ENCODE data around the gene TFF3.

TFF3 gene

GRCh38 chr21:42346866-42347600 lies 31.8 kb upstream of the TFF3 start:
- no peak for DNase-seq (ENCODE audit: low read depth)

DNA sequence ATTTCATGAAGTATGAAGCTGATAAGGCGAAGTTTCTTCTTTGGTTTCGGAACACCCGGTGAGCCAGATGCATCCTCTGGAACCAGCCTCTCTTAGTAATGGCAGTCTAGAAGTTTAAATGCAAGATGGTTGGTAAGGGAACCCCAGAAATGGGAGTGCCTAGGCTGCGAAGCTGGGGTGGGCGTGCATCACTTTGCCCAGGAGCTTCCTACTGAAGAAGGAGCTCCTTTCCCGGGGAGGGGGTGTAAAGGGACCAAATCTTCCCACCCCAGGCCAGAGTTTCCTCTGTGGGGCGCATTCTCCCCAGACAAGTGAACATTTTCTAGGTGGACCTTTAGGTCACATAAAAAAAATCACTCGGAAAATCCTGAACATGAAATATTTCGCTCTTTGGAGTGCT lies 31.2 kb upstream of the TFF3 start:
- no peak for DNase-seq (ENCODE audit: low read depth)

DNA sequence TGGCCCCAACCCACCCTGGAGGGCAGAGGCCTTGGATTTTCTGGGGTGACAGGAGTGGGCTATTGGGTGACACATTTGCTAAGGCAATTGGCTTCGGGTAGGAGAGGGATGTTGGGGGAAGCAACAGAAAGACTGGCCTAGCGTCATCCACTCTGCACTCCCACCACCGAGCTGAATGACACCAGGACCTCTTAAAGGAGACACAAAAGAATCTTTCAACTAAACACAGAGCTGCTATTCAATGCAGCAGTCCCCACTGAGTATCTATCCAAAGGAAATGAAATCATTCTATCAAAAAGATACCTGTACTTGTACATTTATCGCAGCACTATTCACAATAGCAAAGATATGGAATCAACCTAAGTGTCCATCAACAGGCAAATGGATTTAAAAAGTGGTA lies 29.4 kb upstream of the TFF3 start:
- no peak for DNase-seq (ENCODE audit: low read depth)

- no peak for DNase-seq (ENCODE audit: low read depth)
Observed at GRCh38 chr21:42343963-42344510, 28.8 kb upstream of the TFF3 start.

- DNase-seq (ENCODE audit: low read depth), result no peak
Observed at GRCh38 chr21:42343556-42343955, 28.3 kb upstream of the TFF3 start.

- no peak for DNase-seq (ENCODE audit: low read depth)
Observed at GRCh38 chr21:42343101-42343500, 27.9 kb upstream of the TFF3 start.

GRCh38 chr21:42341776-42342542 lies 26.8 kb upstream of the TFF3 start:
- no peak for DNase-seq (ENCODE audit: low read depth)

DNA sequence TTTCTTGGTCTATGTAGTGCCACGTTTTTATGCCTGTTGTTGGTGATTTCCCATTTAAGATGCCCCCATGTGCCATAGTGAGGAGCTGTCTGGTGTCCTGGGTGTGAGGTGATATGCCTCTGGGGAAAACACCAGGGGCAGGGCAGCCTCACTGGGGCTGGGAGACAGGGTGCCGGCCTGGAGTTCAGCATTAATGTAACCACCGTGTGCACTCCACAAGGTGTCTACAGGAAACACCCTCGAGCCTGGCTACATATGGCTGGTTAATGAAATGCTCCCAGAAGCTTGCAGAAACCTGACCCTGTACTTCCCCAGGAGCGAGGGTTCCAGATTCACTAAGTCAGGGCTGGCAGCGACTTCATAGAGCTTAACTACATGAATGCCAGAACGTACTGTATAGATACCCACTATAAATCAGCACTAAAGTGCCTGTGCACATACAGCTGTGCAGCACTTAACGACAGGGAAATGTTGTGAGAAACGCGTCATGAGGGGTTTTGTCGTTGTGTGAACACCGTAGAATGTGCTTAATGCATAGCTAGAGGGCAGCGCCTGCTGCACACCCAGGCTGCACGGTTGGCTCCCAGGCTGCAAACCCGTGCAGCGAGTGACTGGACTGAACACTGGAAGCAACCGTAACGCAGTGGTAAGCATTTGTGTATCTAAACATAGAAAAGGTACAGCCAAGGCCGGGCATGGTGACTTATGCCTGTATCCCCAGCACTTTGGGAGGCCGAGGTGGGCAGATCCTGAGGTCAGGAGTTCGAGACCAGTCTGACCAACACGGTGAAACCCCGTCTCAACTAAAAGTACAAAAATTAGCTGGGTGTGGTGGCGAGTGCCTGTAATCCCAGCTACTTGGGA lies 25.2 kb upstream of the TFF3 start:
- no peak for DNase-seq (ENCODE audit: low read depth)

DNA sequence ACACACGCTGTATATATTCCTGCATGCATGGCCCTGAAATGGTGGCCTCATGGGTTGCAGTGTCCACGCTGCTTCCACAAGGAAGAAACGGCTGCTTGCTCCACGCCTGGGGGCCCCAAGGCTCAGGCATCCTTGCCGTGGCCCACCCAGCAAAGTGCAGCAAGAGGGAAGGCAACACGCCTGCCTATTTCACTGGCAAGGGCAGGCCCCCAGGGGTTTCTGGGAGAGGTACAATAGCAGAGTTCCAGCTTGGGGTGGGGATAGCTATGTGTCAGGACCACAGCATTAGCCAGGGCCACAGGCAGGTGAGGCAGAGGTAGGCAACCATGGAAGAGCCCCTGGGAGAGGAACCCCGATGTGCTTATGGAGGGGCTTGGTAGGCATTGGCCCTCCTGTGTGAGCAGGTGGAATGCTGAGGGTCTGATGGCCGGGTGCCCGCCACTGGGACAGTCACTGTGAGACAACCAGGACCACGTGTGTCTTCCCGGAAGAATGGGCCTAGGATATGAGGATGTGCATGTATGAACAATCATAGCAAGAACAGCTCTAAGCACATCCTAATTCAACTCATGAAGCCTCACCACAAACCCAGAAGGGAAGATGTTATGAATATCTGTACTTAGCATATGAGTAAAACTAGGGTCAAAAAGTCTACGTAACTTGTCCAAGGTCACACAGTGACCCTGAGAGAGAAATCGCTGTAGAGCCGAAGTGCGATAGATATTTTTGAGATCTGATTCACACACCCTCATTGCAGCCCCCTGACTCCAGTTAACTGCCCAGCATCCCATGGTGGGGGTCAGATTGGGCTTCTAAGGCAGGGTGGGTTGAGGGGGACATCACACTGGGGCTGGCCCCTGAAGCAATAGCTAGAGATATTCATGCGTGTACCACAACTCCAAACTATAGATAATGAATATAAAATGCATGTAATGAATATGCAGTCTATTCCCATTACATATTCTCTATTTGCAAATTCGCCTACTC lies 23.8 kb upstream of the TFF3 start:
- no peak for DNase-seq (ENCODE audit: low read depth)

DNA sequence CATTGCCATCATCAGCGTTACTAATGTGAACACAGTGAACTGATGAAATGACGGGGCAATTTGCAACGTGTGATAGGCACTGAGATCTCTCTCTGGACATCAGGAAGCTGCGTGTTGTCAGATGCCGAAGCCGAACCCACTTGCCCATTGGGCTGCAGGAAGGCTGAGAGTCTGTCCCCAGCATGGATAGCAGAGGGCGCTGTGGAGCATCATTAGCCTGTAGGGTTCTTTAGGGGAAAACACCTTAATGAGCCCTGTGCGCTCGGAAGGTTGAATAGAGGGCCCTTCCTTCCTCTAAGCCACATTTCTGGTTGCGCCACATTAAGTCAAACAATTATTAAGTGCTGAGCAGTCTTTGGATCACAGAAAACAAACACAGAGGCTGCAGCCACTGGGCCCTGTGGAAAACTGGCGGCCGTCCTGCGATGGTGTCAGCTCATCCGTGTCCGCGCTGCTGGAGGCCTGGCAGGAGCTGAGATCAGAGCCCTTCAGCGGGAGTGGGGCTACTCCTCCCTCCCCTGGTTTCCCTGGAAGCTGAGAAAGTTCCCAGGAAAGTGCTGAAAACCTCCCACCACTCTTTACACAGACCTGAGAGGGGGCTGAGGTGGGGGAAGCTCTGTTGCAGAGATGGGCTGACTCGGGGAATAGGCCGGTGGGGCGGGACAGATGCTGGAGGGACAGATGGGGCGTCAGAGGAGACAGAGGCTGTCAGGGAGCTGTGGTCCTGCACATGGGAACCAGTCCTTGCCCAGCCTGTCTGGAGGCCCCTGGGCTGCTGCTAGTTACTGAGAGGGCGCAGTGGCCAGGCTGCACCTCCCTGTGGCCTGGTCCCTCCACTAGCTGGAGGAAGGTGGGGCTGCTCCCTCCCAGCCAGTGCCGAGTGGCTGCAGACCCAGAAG lies 22.9 kb upstream of the TFF3 start:
- peak; percentile 36 for DNase-seq (ENCODE audit: low read depth)

DNA sequence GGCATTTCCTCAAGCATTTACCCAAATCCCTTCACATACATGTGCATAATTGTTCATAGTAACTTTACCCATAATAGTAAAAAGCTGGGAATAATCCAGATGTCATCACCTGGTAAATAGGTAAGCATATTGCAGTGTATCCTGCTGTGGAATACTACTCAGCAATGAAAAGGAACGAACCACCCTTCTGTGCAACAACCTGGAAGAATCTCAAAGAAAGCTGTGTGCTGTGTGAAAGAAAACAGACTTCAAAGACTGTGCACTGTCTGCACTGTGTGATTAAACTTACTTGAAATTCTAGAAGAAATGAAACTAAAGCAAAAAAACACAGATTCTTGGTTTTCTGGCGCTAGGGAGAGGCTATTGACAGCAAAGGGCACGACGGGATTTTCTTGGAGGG lies 22.1 kb upstream of the TFF3 start:
- no peak for DNase-seq (ENCODE audit: low read depth)

DNA sequence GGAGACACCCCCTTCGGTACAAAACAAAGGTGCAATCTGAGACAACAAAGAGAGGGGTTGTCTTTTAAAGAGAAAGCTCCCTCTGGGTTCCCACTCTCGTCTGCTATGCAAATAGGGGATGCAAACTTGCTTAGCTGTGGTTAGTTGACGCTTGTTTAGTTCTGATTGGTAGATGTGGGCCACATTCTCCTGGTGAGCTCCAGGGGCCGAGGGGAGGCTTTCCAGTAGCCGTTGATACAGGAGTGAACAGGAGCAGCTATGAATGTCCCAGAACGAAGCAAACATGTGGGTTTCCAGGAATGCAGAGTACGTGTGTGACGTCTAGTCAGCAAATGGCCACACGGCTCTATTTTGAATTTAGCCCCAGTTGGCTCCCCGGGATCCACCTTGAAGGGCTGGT lies 20.8 kb upstream of the TFF3 start:
- DNase-seq (ENCODE audit: low read depth), result no peak

DNA sequence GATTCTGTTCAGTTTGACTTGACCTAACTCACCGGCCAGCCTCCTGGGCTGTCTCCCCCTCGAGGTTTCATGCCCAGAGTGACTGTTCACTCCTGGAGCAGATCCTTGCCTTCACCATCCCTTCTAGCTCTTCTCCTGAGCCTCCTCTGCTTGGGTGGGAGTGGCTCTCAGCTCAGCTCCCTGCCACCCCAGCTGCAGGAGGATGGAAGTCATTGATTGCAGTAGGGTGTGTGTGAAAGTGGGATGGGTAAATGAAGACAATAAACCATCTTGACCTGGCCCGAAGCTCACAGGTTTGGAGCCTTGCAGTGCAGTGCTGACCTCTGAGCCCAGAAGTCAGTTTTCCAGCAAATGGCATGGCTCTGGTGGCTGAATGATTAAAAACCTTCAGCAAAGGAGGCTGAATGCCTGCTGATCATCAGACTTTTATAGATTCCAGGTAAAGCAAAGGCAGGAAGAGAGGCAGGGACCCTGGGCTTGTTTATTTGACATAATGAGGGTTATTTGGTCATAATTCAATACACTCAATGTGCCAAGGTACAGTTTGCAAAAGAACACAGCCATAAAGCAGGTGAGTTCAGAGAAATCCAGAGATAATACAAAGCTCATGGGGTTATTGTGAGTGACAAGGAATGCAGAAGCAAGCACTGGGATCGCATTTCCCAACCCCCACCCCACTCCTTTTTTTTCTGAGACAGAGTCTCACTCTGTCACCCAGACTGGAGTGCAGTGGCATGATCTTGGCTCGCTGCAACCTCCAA lies 17.5 kb upstream of the TFF3 start:
- DNase-seq (ENCODE audit: low read depth), result no peak

- DNase-seq (ENCODE audit: low read depth), result no peak
Observed at GRCh38 chr21:42331660-42332059, 16.5 kb upstream of the TFF3 start.

- DNase-seq (ENCODE audit: low read depth), result no peak
Observed at GRCh38 chr21:42330380-42331371, 15.5 kb upstream of the TFF3 start.

DNA sequence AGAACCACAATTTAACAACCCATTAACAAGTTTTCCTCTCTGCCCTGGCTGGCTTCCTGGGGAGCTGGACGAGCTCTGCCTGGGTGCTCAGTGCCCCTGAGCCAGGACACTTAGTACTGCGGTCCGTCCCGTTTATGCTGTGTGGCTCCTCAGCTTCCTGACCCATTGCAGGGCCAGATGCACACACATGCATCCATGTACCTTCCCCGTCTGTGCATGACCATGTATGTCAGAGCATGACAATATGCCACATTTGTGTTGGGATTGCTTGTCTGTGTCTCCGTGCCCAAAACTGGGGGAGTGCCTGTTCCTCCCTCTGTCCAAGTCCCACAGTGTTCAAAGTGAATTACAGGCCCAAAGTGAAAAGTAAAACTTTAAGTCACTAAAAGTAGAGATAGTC lies 9.7 kb upstream of the TFF3 start:
- no peak for DNase-seq (ENCODE audit: low read depth)

- no peak for DNase-seq (ENCODE audit: low read depth)
Observed at GRCh38 chr21:42321845-42322244, 6.6 kb upstream of the TFF3 start.

DNA sequence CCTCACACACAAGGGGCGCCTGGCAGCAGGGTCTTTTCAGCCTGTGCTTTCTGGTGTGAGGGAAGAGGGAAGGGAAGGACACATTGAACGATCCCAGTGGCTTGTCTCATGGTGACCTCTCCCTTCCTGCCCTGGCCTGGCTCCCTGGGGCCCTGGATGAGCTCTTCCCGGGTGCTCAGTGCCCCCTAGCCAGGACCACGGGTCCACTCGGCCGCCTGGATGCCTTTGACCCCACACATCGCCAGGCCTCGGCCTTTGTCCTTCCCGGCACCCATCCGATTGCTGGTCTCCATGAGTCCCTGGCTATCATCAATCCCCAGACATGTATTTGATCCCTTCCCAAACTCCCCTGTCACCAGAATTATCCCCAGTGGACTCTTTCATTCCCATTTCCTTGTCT lies 6.0 kb upstream of the TFF3 start:
- DNase-seq (ENCODE audit: low read depth), result no peak
